HEK293 (cell line): ENCODE measurements around the gene SFN.

Experiments
- CTCF ChIA-PET: fragments of 350-600 bp; formaldehyde crosslinking; extraction: SDS; loops from one replicate; lab custom pipeline; 2021; ENCODE audit warnings: antibody characterized with exemption; lab: Yijun Ruan, JAX
- POLR2A ChIA-PET: fragments of 300-600 bp; formaldehyde crosslinking; extraction: SDS; loops from one replicate; lab custom pipeline; 2020; ENCODE audit warnings: antibody characterized with exemption, inconsistent platforms; lab: Yijun Ruan, JAX
- H3K27ac ChIP-seq: fragments of 200-500 bp; sonication (Bioruptor generic); 2 replicates; pipeline ENCODE4 v1.5.1; 2014; ENCODE audit warnings: low read depth, low read length, control low read depth, inconsistent platforms; ENCODE audit errors: extremely low read depth
- H3K36me3 ChIP-seq, 2 experiments: fragments of 200-500 bp in 1 of 2; sonication (Bioruptor generic) in 1 of 2; 1 replicate in 1 of 2; 2 replicates in 1 of 2; pipeline ENCODE4 v1.5.1; 2014 to 2017; ENCODE audit warnings: inconsistent platforms in 2 of 2, low read length in 2 of 2; ENCODE audit not compliant: control insufficient read depth in 2 of 2, insufficient read depth in 1 of 2
- H3K4me1 ChIP-seq: fragments of 200-500 bp; sonication (Bioruptor generic); 2 replicates; pipeline ENCODE4 v1.5.1; 2014; ENCODE audit warnings: mild to moderate bottlenecking, low read length, inconsistent platforms; ENCODE audit not compliant: control insufficient read depth, insufficient read depth
- H3K4me3 ChIP-seq: 2 replicates; pipeline ENCODE4 v1.5.1; 2011; ENCODE audit warnings: low read depth, mild to moderate bottlenecking, control low read depth, low read length, moderate library complexity
- H3K9me3 ChIP-seq: fragments of 200-500 bp; sonication (Bioruptor generic); 2 replicates; pipeline ENCODE4 v1.5.1; 2014; ENCODE audit warnings: low read depth, low read length, inconsistent platforms; ENCODE audit not compliant: control insufficient read depth, insufficient read depth
- GLIS2 ChIP-seq: fragments of 450-650 bp; formaldehyde crosslinking; IDR thresholded peaks from 2 replicates; pipeline ENCODE4 v1.5.1; 2016; ENCODE audit warnings: missing biosample characterization, missing genetic modification characterization
- KLF1 ChIP-seq: fragments of 450-650 bp; formaldehyde crosslinking; IDR thresholded peaks from 2 replicates; pipeline ENCODE4 v1.5.1; 2016; ENCODE audit warnings: missing biosample characterization, missing genetic modification characterization
- KLF16 ChIP-seq: fragments of 450-650 bp; formaldehyde crosslinking; IDR thresholded peaks from 2 replicates; pipeline ENCODE4 v1.5.1; 2017; ENCODE audit warnings: missing biosample characterization, missing genetic modification characterization
- KLF8 ChIP-seq: fragments of 450-650 bp; formaldehyde crosslinking; IDR thresholded peaks from 2 replicates; pipeline ENCODE4 v1.5.1; 2016; ENCODE audit warnings: missing biosample characterization, missing genetic modification characterization
- SP2 ChIP-seq: fragments of 450-650 bp; formaldehyde crosslinking; IDR thresholded peaks from 2 replicates; pipeline ENCODE4 v1.5.1; 2016; ENCODE audit warnings: missing biosample characterization, missing genetic modification characterization
- SP7 ChIP-seq: fragments of 450-650 bp; formaldehyde crosslinking; IDR thresholded peaks from 2 replicates; pipeline ENCODE4 v1.5.1; 2016; ENCODE audit warnings: missing biosample characterization, missing genetic modification characterization
- YY1 ChIP-seq: fragments of 450-650 bp; formaldehyde crosslinking; IDR thresholded peaks from 2 replicates; pipeline ENCODE4 v1.5.1; 2018; ENCODE audit warnings: missing biosample characterization, missing genetic modification characterization
- ZBTB21 ChIP-seq: fragments of 450-650 bp; formaldehyde crosslinking; IDR thresholded peaks from 2 replicates; pipeline ENCODE4 v1.5.1; 2017; ENCODE audit warnings: missing biosample characterization, missing genetic modification characterization
- ZFP3 ChIP-seq: fragments of 450-650 bp; formaldehyde crosslinking; IDR thresholded peaks from 2 replicates; pipeline ENCODE4 v1.5.1; 2016; ENCODE audit warnings: low read depth, missing biosample characterization, missing genetic modification characterization
- ZFP41 ChIP-seq: fragments of 450-650 bp; formaldehyde crosslinking; IDR thresholded peaks from 2 replicates; pipeline ENCODE4 v1.5.1; 2016; ENCODE audit warnings: missing biosample characterization, missing genetic modification characterization, borderline replicate concordance
- ZNF114 ChIP-seq: fragments of 450-650 bp; formaldehyde crosslinking; IDR thresholded peaks from 2 replicates; pipeline ENCODE4 v1.5.0; 2017; ENCODE audit warnings: missing biosample characterization, missing genetic modification characterization
- ZNF184 ChIP-seq: fragments of 450-650 bp; IDR thresholded peaks from 2 replicates; pipeline ENCODE4 v1.5.1; 2018; ENCODE audit warnings: missing biosample characterization, mild to moderate bottlenecking, missing genetic modification characterization
- ZNF19 ChIP-seq: fragments of 450-650 bp; formaldehyde crosslinking; IDR thresholded peaks from 2 replicates; pipeline ENCODE4; 2016; ENCODE audit warnings: missing biosample characterization, missing genetic modification characterization, low read depth
- ZNF354C ChIP-seq: fragments of 450-650 bp; formaldehyde crosslinking; IDR thresholded peaks from 2 replicates; pipeline ENCODE4 v1.5.1; 2016; ENCODE audit warnings: missing biosample characterization, missing genetic modification characterization, low read depth, borderline replicate concordance
- ZNF391 ChIP-seq: fragments of 450-650 bp; formaldehyde crosslinking; IDR thresholded peaks from 2 replicates; pipeline ENCODE4 v1.5.1; 2016; ENCODE audit warnings: low read depth, missing biosample characterization, missing genetic modification characterization, borderline replicate concordance
- ZNF394 ChIP-seq: fragments of 450-650 bp; formaldehyde crosslinking; IDR thresholded peaks from 2 replicates; pipeline ENCODE4 v1.5.1; 2016; ENCODE audit warnings: missing biosample characterization, missing genetic modification characterization, mild to moderate bottlenecking, moderate library complexity, borderline replicate concordance
- ZNF529 ChIP-seq: fragments of 450-650 bp; formaldehyde crosslinking; IDR thresholded peaks from 2 replicates; pipeline ENCODE4 v1.5.1; 2017; ENCODE audit warnings: missing genetic modification characterization, missing biosample characterization; ENCODE audit not compliant: insufficient replicate concordance
- ZNF558 ChIP-seq: fragments of 450-650 bp; formaldehyde crosslinking; IDR thresholded peaks from 2 replicates; pipeline ENCODE4 v1.5.1; 2016; ENCODE audit warnings: missing biosample characterization, missing genetic modification characterization
- ZNF571 ChIP-seq: fragments of 450-650 bp; formaldehyde crosslinking; IDR thresholded peaks from 2 replicates; pipeline ENCODE4 v1.5.0; 2017; ENCODE audit warnings: missing biosample characterization, missing genetic modification characterization
- ZNF624 ChIP-seq: fragments of 450-650 bp; formaldehyde crosslinking; IDR thresholded peaks from 2 replicates; pipeline ENCODE4 v1.5.1; 2017; ENCODE audit warnings: missing biosample characterization, missing genetic modification characterization
- ZNF629 ChIP-seq: fragments of 450-650 bp; formaldehyde crosslinking; IDR thresholded peaks from 2 replicates; pipeline ENCODE4 v1.5.1; 2017; ENCODE audit warnings: missing biosample characterization, missing genetic modification characterization
- ZSCAN23 ChIP-seq: fragments of 450-650 bp; formaldehyde crosslinking; IDR thresholded peaks from 2 replicates; pipeline ENCODE4 v1.5.1; 2016; ENCODE audit warnings: missing biosample characterization, missing genetic modification characterization
- TF ChIP-seq, protein P1 (sequence below): fragments of 450-650 bp; formaldehyde crosslinking; IDR thresholded peaks from 2 replicates; pipeline ENCODE4 v1.5.1; 2017; ENCODE audit warnings: missing biosample characterization, missing genetic modification characterization
- TF ChIP-seq, protein P2 (sequence below): fragments of 450-650 bp; formaldehyde crosslinking; IDR thresholded peaks from 2 replicates; pipeline ENCODE4 v1.5.1; 2016; ENCODE audit warnings: missing biosample characterization, missing genetic modification characterization
- TF ChIP-seq, protein P3 (sequence below): fragments of 450-650 bp; formaldehyde crosslinking; IDR thresholded peaks from 2 replicates; pipeline ENCODE4 v1.5.1; 2016; ENCODE audit warnings: missing biosample characterization, missing genetic modification characterization
- TF ChIP-seq, protein P4 (sequence below): fragments of 450-650 bp; formaldehyde crosslinking; IDR thresholded peaks from 2 replicates; pipeline ENCODE4 v1.5.1; 2017; ENCODE audit warnings: missing biosample characterization, missing genetic modification characterization

The SFN gene

DNA sequence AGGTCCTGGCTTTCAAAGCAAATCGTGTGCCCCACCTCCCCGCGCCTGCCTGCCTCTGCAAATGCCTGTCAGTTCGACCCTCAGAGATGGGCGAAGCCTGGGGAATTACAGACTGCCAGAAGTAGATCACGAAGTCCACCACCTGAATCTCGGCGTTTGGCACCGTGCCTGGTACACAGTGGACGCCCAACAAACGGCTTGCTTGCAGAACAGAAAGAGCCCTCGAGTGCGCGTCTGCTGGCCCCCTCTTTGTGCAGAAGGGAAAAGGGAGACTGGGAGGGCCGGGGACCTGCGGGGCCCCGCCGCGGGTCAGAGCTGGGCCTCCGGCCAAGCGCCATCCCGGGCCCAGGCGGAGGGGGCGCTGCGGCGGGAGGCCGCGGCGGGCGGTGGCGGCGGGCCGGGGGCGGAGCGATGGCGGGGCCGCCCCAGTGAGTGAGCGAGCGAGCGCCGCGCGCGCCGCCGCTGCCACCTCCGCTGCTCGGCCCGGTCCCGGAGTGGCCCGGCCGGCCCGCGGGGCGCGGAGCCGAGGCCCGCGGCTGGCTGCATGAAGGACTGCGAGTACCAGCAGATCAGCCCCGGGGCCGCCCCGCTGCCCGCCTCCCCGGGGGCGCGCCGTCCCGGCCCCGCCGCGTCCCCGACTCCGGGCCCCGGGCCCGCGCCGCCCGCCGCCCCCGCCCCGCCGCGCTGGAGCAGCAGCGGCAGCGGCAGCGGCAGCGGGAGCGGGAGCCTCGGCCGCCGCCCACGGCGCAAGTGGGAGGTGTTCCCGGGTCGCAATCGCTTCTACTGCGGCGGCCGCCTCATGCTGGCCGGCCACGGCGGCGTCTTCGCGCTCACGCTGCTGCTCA, 36.5 kb upstream of the SFN start, which contains the start of gene ZDHHC18 (continued):
- TF ChIP-seq SP7 (tag by site-specific recombination) (peak; percentile 44; the same call in 1 of the 2 replicates), ZNF394 (tag by site-specific recombination) (no peak), ZNF571 (tag by site-specific recombination) (no peak), ZBTB21 (no peak), ZNF114 (tag by site-specific recombination) (no peak), ZNF19 (tag by site-specific recombination) (no peak), SP2 (tag by site-specific recombination) (no peak; the same call in 1 of the 2 replicates), ZFP3 (tag by site-specific recombination) (no peak), ZNF529 (tag by site-specific recombination) (no peak)
- TF ChIP-seq, protein P1, sequence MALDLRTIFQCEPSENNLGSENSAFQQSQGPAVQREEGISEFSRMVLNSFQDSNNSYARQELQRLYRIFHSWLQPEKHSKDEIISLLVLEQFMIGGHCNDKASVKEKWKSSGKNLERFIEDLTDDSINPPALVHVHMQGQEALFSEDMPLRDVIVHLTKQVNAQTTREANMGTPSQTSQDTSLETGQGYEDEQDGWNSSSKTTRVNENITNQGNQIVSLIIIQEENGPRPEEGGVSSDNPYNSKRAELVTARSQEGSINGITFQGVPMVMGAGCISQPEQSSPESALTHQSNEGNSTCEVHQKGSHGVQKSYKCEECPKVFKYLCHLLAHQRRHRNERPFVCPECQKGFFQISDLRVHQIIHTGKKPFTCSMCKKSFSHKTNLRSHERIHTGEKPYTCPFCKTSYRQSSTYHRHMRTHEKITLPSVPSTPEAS (tag by site-specific recombination), result no peak
- TF ChIP-seq, protein P2, sequence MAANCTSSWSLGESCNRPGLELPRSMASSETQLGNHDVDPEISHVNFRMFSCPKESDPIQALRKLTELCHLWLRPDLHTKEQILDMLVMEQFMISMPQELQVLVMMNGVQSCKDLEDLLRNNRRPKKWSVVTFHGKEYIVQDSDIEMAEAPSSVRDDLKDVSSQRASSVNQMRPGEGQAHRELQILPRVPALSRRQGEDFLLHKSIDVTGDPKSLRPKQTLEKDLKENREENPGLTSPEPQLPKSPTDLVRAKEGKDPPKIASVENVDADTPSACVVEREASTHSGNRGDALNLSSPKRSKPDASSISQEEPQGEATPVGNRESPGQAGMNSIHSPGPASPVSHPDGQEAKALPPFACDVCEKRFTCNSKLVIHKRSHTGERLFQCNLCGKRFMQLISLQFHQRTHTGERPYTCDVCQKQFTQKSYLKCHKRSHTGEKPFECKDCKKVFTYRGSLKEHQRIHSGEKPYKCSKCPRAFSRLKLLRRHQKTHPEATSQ (tag by site-specific recombination), result no peak
- TF ChIP-seq, protein P3, sequence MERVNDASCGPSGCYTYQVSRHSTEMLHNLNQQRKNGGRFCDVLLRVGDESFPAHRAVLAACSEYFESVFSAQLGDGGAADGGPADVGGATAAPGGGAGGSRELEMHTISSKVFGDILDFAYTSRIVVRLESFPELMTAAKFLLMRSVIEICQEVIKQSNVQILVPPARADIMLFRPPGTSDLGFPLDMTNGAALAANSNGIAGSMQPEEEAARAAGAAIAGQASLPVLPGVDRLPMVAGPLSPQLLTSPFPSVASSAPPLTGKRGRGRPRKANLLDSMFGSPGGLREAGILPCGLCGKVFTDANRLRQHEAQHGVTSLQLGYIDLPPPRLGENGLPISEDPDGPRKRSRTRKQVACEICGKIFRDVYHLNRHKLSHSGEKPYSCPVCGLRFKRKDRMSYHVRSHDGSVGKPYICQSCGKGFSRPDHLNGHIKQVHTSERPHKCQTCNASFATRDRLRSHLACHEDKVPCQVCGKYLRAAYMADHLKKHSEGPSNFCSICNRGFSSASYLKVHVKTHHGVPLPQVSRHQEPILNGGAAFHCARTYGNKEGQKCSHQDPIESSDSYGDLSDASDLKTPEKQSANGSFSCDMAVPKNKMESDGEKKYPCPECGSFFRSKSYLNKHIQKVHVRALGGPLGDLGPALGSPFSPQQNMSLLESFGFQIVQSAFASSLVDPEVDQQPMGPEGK (tag by site-specific recombination), result peak; percentile 57

DNA sequence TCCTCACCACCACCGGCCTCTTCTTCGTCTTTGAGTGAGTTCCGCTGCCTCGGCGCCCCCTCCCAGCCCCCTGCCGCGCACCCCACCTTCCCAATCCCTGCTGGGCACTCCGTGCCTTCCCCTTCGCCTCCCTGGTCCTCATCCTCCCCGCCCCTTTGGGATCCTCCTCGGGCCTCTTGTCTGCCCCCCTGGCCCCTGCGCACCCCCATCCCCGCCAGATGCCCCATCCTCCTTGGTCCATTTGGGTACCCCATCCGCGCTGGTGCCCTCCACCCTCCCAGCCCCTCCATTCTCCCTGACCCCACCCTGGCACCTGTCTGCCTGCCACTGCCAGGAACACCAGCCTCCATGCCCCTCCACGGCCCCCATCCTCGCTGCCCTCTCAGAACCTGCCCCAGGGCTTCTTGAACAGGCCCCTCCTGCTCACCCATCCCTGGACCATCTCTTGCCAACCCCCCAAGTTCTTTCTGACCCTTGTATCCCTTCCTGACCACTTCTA, 35.8 kb upstream of the SFN start:
- Histone ChIP-seq H3K27ac (peak overlapping the region; percentile 25; the same call in 1 of the 2 replicates), H3K9me3 (no peaks in the 10 kb centered on the region), H3K4me1 (no peaks in the 10 kb centered on the region), H3K36me3 (peaks cover 0 to 33% of the 10 kb centered on the region in 2 experiments; a peak in 2 of 3 replicates), H3K4me3 (peak overlapping the region; percentile 66)
- ChIA-PET CTCF (no interaction called here), POLR2A (no interaction called here)
- TF ChIP-seq ZNF624 (tag by site-specific recombination), result no peak
- no peak for TF ChIP-seq ZNF629 (tag by site-specific recombination)
- TF ChIP-seq, protein P4, sequence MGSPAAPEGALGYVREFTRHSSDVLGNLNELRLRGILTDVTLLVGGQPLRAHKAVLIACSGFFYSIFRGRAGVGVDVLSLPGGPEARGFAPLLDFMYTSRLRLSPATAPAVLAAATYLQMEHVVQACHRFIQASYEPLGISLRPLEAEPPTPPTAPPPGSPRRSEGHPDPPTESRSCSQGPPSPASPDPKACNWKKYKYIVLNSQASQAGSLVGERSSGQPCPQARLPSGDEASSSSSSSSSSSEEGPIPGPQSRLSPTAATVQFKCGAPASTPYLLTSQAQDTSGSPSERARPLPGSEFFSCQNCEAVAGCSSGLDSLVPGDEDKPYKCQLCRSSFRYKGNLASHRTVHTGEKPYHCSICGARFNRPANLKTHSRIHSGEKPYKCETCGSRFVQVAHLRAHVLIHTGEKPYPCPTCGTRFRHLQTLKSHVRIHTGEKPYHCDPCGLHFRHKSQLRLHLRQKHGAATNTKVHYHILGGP (tag by site-specific recombination), result no peak
- TF ChIP-seq ZNF391, result no peak
- no peak for TF ChIP-seq ZNF558 (tag by site-specific recombination)
- TF ChIP-seq GLIS2 (tag by site-specific recombination), result peak; percentile 42; the same call in 1 of the 2 replicates
- TF ChIP-seq, protein P3 (tag by site-specific recombination), result peak; percentile 68
- TF ChIP-seq ZNF184, result no peak
- no peak for TF ChIP-seq KLF16 (tag by site-specific recombination)
- TF ChIP-seq ZNF354C (tag by site-specific recombination), result no peak
- no peak for TF ChIP-seq ZFP41 (tag by site-specific recombination)
- no peak for TF ChIP-seq KLF1
- TF ChIP-seq ZSCAN23 (tag by site-specific recombination), result no peak
- 0 out of 2 replicates have a peak, but pooled peaks have one; percentile 2 for TF ChIP-seq KLF8
- TF ChIP-seq YY1 (tag by site-specific recombination), result no peak
